T47D (cell line): ENCODE results near the gene HEMK1.

Experiments used
- DNase-seq, 2 experiments: peaks; one replicate each; pipeline versions ENCODE4 v3.0.0 to v3.0.0-alpha.2; 2011 to 2012; ENCODE audit warnings: low read depth in 1 of 2, low spot score in 1 of 2
- JUND ChIP-seq: IDR thresholded peaks from 2 replicates; pipeline ENCODE4 v1.6.1; 2012; ENCODE audit warnings: low read depth
- in situ Hi-C: cut with HindIII; loops from 2 replicates; pipeline ENCODE4 v1.10.0; 2016; ENCODE audit warnings: low sequenced_read_pairs, low pct_unique_long_range_greater_than_20kb

The HEMK1 gene

DNA sequence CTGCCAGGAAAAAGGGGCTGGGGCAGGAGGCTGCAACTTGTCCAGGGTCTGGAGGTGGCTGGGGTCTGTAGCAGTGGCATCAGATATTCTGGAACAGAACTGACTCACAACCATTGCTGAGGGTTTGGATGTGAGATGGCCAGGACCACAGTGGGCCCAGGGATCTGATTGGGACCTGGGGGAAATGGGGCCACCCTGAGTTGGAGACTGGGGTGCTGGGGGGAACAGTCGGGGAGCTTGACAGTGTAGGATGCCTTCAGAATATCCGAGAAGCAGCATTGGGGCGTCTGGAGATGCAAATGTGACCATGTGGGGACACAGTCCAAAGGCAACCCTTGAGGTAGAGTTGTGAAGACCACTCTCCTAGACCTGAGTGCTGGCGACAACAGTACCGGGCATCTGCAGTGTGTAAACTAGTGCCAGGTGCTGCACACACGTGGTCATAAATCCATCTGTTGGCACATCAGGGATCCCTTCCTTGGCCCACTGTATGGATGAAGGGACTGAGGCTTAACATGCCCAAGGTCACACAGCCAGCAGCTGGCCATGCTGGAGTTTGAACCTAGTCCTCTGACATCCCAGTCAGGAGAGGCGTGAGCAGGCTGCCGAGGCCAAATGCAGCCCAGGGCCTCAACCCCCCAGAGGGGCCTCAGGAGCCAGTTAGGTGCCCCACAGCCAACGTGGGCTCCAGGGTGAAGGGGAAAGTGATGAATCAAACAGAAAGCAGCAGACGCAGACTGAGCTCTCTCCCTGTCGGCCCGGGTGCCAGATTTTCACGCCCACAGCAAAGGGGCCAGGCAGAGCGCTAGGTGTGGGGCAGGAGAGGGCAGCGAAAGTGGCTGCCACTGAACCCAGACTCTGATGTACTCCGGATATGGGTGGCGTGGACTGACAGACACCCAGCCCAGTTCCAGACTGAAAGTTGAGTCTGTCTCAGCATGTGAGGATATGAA, 18.8 kb downstream of the HEMK1 start:
- TF ChIP-seq JUND: no peak
- DNase-seq: no peak
- in situ Hi-C loops: no loop called here

DNA sequence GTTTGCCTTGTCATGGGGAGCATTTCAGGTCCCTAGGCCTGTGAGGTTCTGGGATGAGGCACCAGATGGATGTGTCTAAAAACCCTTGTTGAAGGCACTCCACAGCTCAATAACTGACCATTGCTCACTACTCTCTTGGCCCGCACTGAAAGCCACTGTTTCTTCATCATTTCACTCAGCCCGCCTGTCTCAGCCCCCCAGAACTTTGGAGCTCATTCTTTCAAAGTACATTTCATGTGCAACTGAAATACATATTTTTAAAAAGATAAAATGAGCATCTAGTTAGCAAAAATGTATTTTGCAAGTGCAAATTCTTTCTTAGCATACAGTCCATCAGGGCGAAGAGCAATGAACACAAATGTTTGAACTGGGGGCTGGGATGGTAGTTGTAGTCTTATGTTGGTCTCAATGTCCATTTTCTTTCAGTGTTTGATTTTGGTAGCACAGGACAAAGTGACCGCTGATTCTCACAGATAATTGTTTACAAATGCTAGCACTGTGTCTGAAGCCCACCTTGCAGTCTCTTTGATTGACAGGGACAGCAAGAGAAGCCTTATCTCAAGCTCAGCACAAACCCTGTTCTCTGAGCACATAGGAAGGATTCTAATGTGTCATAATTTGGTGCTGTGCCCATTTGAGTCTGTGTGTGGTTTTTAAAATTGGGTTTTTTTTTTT, 19.6 kb downstream of the HEMK1 start:
- in situ Hi-C loops: no loop called here
- DNase-seq: no peak
- TF ChIP-seq JUND: no peak

DNA sequence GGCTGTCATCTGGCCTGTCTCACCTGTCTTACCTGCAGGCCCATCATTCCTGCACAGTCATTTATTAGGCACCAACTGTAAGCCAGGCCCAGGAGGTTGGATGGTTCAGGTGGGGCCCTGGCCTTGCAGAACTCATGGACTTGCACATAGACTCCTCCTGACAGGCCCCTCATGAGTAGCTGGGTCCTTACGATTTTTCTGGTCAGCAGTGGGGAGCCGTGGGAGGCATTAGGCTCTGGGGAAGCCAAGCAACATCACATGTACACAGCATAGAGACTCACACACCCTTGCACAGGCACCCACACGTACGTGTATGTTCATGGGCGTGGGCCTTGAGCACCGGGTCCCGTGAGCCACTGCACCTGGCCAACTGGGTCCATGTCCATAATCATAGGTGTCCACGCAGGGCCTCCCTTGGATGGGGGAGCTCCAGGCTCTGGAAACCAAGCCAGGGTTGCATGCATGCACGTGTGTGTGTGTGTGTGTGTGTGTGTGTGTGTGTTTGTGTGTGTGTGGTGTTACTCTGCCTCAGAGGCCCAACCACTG, 21.9 kb downstream of the HEMK1 start:
- TF ChIP-seq JUND: no peak
- DNase-seq: no peak
- in situ Hi-C loops: no loop called here

DNA sequence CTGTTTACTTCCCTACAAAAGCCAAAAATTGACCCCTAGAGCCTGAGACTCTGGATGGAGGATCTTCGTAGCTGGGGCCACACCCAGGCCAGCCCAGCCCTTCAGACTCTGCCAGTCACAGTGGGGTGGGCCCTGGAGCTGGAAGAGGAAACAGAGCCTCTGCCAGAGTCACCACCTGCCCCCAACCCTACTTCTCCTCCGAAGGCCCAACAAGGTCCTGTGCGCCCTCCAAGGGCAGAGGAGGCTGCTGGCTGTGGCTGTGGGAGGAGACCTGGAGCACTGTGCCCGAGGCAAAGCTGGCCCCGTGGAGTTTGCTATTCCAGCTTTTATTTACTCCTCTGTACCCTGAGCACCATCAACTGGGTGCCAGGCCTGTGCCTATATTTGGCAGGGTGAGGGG, 23.2 kb downstream of the HEMK1 start:
- DNase-seq: peak in 1 of 2 experiments; percentile 74
- in situ Hi-C loops: no loop called here
- TF ChIP-seq JUND: no peak

DNA sequence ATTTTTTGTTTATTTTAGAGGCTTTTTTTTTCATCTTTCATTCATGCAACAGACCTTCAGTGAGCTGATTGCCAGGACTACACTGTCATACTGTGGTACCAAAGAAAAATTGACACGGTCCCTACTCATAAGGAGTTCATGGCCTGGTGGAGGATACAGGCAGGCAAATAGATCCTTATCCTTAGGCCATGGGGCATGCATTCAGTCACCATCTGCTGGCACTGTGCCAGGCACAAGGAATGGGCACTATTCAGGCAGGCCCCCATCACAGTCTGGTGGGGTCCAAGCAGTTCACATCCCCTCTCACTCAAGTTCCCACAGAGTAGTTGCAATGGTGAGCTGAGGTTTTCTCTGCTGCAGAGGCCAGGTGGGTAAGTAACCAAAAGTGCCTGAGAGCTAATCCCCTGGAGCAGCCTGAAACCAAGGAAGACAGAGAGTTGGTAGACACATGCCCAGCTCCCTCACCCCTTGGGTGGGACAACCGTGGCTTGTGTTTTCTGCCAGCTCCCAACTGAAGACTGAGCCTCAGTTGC, 25.0 kb downstream of the HEMK1 start:
- in situ Hi-C loops: no loop called here
- DNase-seq: peak in 1 of 2 experiments; percentile 59
- no peak for TF ChIP-seq JUND

DNA sequence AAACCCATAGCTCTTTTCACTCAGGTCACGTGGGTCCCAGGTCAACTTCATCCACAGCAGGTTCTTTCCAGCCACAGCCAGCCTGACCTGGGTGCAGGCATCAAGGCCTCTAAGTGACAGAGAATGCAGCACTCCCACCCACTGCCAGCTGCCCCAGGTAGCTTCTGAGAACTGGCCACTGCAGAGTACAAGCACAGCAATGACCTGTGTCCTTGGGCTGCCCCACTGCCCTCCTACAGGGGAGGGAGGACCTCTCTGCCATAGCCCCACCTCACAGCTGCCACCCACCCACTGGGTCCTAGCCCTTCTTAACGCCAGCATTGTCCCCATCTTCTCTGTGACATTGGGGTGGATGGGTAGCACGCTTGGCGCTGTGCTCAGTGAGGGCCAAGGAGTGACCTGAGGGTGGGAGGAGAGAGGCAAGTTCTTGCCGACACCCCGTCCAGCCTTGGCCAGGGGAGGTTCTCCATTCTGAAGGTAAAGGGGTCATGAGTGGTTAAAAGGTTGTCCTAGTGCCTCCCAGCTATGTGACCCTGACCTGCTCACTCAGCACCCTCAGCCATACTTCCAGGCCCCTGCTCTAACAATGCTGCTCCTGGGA, 29.9 kb downstream of the HEMK1 start:
- DNase-seq: no peak
- TF ChIP-seq JUND: no peak
- in situ Hi-C loops: no loop called here

DNA sequence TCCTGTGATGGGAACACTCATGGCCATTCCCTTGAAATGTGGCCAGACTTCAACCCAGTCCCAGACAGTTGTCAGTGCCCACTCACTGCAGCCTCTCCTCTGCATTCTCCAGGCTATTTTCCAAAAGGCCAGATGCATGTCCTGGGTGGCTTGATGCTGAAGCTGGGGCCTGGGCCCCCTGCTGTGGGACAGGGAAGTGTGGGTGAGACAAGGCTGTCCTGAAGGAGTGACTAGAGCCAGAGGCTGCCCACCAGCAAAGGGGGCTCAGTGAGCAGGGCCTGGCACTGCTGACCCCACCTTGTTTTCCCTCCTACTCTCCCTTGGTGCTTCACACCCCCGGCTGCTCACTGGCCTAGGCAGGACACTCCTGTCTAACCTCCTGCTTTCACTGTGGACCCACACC, 30.4 kb downstream of the HEMK1 start:
- no peak for DNase-seq
- in situ Hi-C loops: no loop called here
- TF ChIP-seq JUND: no peak

DNA sequence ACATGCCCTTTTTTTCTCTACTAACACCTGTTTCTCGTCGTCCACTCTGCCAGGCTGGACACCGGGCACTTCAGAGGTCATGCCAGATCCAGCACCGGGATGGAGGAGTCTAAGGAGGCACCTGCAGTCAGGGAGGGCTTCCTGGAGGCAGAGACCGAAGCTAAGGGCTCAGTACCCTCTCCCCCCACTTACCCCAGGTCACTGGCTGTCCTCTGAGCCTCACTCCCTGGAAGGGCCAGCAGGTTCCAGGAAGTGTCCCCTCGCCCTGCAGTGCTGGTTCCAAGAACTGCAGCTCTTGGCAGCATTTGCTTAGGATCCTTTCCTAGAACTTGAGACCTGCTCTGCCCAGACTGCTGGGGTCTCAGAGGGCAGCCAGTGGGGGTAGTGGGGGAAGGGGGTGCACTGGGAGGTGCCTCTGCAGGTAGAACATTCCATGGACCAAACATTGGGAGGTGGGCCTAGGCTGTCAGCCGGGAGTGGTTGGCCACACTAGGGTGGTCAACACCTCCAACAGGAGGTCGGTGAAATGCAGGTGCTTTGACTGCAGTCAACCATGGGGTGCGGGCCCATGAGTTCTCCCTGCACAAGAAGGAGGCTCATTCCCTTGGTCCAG, 30.9 kb downstream of the HEMK1 start:
- in situ Hi-C loops: no loop called here
- DNase-seq: no peak
- no peak for TF ChIP-seq JUND

DNA sequence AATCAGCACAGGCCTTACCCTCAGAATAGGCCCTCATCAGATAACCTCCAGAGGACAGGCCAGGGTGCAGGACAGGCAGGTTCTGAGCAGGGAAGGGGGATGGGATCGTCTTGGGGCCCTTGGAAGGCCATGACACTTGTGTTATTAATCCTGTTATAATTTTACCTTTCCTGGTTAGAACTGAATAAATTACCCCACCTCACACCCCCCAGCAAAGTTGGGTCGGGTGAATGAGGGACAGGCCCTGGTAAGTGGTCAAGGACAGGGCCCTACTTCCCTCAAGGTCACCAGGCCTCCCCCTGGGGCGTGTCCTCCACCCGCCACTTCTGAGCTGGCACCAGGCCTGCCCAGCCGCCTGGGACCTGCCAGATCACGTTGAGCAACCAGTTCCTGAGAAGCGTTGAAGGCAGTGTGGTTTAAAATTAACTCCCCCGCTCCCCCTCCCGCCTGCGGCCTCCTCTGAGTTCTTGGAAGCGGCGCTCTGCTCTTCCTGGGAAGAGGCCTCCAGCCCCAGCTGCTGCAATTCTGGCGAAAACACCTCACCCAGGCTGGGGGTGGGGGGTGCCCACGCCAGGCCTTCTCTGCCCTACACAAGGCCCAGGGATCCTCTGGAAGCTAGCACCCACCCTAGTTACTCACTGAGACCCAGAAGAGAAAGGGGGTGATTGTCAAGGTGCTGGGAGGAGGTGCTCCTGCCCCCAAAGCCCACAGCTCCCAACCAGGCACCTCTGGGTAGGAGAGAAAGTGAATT, 31.7 kb downstream of the HEMK1 start:
- no peak for TF ChIP-seq JUND
- in situ Hi-C loops: no loop called here
- DNase-seq: peak in 1 of 2 experiments; percentile 97

DNA sequence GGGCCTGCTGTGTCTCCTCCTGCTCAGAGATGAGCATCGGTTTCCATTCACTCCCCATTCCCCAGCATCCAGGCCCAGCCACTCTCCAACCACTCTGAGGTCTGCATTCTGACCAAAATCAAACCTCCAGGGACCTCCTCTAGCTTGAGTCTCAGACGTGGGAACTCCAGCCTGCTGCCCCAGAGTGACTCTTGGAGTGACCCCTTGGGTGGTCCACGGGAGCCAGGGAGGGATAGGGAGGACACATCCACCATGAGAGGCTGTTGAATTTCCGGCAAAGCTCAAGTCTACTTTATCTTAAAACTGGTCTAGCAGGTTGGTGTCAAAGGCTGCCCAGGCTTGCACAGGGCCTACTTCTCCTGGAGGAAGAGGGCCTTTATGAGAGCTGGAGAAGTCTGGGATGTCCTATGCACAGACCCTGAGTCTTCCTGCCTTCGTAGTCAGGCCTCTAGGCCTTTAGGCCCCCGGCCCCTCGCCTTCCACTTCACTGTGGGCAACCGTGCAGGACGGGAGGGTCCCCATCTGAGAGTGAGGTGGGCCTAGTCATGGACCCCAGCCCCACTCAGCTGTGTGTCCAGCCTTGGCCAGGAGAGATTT, 33.4 kb downstream of the HEMK1 start:
- in situ Hi-C loops: no loop called here
- peak in 1 of 2 experiments; percentile 86 for DNase-seq
- TF ChIP-seq JUND: no peak
